ENCODE measurements around the gene THEMIS.

The THEMIS gene

DNA sequence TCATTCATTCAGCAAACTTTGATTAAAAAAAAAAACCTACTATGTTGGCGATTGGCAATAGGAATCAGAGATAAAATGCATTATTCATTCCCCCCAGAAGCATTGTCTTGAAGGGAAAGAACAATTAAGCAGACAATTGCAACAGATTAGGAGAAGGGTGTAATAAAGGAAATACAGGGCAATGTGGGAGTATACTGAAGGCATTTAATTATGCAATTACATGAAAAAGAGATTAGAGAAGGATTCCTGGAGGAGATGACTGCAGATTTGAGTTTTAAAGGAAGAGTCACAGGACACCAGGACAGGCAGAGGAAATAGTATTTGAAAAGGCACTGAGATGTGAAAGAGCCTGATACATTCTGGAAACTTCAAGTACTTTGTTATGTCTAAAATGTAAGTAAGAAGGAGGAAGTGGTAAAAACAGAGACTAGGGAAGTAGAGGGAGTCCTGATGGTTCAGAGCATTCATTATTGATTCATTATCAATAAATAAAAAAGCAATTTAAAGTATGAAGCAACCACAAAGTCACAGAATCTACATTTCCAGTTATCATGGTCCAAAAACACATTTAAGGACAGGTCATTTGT lies 43.7 kb downstream of the THEMIS start:
- no peak for DNase-seq

DNA sequence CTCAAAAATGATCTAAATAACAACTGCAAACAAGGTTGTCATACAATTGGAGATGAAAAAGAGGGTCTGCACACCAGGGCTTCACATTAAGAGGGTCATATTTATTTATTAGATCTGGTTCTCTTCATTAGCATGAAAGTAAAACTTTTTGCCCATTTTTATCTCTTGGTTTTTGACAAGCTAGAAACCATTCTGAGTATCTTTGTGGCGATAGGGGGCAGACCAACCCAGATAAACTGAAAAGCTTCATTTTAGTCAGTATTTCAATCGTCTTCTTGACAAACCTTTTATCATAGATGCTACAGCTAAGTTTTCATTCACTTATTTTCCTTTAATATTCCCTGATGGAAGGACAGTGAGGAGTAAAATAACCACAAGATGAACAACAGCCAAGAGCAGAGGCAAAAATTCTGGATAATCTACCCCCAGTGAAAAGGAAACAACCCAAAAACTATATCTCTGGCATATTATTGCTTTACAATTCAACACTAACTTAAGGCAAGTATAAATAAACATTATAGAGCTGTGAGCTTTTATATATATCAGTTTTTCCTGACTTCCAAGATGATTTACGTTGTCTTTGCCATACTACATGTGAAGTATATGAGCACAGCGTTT lies 45.2 kb downstream of the THEMIS start:
- DNase-seq = no peak

DNA sequence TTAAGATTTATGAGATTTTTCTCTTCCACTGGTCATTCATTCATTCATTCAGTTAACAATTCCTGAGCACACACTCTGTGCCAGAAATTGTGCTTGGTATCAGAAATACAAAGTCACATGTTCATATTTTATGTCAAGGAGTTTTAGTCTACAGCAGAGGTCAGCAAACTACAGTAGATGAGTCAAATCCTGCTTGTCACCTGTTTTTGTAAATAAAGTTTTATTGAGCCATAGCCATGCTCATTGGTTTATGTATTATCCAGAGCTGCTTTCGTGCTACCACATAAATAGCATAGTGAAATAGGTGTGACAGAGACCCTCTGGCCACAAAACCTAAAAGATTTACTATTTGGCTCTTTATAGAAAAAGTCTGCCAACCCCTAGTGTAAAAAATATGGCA lies 46.8 kb downstream of the THEMIS start:
- no peak for DNase-seq

DNA sequence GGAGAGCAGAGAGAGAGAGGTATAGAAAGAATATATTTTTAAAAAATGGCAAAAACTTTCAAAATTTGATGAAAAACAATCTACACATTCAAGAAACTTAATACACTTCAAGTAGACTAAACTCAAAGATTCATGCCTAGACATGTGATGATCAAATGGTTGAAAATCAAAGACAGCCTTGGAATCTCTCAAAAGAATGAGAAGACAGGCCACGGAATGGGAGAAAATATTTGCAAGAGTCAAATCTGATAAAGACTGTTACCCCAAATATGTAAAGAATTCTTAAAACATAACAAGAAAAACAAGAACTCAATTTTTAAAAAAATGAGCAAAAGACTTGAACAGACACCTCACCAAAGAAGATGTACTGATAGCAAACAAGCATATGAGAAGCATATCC lies 49.7 kb downstream of the THEMIS start:
- DNase-seq = no peak

DNA sequence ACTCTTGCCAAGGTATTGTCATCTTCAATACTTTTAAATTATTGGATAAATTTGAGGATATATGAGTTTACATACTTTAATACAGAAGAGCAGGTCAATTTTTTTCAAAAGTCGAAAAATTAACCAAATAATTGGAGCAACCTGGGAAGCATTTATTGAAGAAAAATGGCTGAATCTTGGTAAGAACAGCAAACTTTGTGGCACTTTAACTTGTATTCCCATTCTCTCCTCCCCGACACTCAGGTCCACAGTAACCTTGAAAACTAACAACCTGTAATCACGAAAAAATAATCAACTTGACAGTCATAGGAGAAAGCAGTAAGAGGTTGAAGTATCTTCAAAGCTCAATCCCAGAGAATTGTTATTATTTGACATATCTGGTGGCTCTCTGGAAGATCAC lies 55.6 kb downstream of the THEMIS start:
- DNase-seq = no peak

DNA sequence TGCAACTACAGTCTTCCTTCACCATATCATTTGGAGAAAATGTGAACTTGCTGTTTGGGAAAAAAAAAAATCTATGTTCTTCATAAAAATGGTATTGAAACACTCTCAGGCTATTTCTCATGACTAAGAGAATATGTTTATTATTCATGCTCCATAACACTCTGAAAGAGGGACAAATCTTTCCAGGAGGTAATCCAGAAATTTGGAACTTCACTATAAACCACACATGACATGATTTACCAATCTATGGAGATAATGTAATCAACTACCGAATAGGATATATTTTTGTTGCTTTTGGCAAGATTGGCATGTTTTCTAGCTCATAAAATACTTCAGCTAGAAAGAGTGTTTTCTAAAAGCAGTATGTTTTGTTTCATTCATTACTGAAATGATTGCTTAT lies 56.3 kb downstream of the THEMIS start:
- no peak for DNase-seq

DNA sequence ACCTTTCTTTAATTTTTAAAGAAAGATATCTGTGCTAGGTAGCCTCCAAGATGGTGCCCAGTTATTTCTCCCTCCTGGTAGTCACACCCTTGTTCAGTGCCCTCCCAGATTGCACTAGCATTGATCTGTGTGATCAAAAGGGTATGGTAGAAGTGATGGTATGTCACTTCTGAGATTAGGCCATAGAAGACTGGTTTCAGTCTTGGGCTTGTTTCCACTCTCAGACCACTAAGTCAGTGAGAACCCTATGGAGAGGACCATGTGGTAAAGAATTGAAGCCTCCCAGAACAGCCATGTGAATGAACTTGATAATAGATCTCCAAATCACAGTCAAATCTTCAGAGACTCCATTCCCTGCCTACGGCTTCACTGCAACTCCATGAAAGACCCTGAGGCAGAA lies 57.3 kb downstream of the THEMIS start:
- DNase-seq = no peak

DNA sequence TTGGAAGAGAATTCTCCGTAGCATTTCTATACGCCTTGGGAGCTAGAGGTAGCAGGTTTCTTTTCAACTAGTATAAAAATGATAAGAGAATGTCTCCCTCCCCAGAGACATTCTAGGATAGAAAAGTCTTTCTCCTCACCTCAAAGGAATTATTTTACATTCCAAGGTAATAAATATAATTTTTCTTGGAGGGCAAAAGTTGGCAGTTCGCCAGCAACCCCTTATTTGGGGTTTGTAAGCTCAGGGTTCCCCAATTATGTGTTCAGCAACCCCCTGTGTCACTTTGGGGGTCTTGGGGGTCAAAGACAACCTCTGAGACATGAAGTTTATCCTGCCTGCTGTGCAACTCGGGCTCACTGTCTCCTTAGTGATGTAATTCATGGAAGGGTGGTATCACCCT lies 58.3 kb downstream of the THEMIS start:
- DNase-seq = no peak

DNA sequence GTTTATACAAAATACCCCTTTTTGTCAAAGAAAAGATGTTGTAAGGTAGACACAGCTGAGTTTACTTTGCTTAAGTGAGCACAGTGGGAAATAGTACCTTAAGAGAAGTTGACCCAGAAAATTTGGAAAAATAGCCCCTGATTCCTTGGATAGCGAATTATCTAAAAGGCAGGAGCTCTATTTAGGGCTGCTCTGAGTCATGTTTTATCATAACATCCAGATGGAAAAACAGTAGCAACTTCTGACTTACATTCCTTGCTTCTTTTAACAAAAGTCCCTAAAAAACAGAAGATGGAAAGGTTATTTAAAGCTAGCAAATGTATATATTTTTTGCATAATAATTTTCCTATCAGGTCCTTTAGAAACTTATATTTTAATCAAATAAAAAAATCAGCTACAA lies 59.0 kb downstream of the THEMIS start:
- no peak for DNase-seq

DNA sequence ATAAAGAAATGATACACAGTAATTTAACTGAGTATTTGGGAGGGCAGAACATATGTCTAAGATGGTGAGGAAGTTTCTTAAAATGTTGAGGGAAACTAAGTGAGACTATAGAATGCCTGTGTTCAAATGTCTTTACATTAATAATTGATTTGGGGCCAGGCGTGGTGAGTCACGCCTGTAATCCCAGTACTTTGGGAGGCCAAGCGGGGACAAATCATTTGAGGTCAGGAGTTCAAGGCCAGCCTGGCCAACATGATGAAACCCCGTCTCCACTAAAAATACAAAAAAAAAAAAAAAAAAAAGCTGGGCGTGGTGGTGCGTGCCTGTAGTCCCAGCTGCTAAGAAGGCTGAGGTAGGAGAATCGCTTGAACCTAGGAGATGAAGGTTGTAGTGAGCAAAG lies 66.7 kb downstream of the THEMIS start:
- no peak for DNase-seq

DNA sequence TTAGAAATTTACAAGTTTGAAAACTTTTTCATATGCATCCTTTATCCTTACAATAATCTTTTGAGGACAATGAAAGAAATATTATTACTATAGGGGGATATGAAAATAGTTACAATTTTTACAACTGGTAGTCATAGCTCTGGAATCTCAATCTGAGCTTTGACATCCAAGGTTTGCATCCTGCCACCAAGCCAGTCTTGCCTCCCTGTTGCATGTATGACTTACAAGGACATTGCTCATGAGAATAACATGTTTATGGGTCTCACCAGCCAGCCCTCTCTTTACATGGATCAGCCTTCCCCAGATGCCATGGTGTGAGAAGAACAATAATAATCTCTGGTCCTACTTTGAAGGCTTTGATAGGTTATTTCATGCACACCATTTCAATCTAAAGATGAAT lies 67.5 kb downstream of the THEMIS start:
- DNase-seq = no peak

DNA sequence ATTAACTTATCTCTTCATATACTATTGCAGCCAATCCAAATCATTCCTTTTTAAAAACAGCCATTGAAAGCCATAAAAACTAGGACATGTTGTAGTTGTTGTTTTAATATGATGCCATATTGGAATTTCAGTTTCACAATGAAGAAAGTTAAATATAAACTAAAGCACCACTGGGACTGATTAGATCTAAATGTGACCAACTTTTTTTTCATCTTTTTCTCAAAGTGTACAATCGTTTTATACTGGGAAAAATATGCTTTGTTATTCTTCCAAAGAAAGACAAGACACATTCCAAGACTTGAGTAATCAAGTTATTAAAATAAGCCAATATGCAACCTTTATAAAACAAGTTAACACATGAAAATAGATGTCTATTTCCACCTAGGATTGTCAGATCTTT lies 68.5 kb downstream of the THEMIS start:
- no peak for DNase-seq

DNA sequence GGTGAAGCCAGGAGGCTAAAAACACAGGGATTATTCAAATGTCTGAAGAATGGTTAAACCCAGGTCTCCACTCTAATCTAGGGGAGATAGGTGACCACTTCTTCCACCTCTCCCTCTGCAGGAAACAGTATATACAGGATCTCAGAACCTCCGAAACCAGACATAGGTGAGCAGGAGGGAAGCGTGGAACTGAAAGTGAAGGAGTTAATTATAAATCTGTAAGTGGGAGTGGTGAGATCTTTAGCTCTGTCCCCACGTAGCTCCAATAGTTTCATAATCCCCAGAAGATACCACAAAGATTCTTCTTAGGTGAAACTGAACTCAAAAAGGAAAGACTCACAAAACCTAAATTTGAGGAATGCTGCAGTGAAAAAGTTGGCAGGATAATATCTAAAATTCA lies 76.8 kb downstream of the THEMIS start:
- no peak for DNase-seq

DNA sequence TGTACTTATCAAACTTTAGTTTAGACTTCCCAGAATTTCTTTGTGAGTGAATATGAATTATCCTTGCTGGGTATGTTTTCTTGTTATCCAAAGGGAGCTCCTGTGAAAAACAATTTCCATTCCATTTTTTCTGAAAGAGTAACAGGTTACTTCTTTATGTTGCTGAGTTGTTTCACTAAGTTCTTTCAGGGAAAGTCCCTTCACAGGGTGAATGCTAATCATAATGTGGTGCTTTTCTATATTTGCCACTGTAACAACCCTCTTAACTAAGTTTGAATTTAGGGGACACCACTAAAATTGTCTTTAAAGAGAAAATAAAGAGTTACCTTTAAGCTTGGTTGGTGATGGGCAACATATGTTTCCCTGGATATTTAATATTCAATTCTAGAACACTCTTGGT lies 79.4 kb downstream of the THEMIS start:
- DNase-seq = no peak

DNA sequence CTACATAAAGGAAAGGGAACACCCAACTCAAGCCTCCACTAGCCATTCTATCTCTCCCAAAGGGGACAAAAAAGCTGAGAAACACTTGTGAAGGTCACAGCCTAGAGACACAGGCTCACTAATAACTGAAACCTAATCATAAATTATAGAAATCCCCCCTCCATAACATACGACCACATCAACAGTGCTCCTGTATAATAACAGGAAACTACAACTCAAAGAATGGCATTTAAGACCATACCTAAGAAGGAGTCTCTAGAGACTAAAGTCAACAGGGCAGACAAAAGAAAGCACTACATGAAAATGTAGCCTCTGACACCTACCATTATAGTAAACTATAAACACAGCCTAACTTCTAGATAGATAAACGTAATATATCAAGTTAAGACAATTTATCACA lies 82.7 kb downstream of the THEMIS start:
- DNase-seq = no peak

DNA sequence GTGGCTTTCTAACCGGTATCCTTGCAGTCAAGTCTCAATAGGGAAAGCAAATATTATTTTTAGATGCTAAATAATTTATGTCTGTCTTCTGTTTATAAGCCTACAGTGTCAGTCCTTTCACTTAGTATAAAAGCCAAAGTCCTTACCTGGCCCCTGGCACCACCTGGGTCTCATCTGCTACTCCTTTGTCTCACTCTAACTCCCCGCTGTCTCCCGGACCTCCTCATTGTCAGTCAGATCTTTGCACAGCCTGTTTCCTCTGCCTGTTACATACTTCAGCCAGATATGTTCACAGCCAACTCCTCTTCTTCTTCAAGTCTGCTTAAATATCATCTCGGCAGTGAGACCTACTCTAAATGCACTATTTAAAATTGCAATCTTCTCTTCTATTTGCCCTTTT lies 84.2 kb downstream of the THEMIS start:
- no peak for DNase-seq

DNA sequence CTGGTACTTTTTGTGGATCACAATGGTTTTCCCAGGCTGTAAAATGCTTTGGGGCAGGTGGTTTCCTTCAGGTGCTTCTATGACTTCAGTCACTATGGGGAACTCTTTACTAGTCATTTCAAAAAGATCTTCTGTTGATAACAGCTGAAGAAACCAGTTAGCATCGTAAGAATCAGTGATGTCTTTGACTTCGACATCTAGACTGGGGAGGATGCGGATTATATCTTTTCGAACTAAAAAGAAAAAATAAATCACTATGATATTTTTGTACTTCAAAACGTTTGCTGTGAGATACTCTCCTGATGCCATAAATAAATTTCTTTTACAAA lies 87.2 kb downstream of the THEMIS start:
- no peak for DNase-seq

DNA sequence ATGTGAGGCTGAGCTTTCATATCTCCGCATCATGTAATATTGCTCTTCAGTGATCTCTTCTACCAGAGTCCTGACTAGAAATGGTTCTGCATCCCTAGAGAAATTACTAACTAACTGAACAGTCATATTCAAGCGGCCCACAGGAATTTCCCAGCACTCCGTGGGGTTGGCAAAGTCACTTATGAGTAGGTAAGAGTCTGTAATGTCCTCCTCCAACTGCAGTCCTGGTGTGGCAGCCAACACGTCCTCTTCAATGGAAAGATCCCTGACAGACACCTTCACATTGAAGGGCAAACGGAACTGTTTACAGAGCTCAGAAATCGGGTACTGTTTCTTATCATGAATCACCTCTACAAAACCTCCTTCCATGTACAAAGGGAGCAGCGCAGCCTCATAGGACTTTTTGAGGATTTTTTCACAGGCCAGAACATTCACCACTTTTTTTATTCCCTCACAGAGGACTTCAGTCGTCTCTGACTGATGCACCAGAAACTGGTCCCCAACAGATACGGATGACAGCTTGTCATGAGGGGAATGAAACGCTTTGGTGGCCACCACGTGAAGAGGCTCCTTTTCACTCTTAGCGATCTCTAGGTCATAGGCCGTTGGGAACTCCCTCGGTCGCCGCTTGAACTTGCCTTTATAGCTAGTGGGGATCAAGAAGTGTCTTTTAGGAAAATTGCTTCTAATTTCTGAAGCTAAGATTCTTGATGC lies 87.7 kb downstream of the THEMIS start:
- DNase-seq = no peak

DNA sequence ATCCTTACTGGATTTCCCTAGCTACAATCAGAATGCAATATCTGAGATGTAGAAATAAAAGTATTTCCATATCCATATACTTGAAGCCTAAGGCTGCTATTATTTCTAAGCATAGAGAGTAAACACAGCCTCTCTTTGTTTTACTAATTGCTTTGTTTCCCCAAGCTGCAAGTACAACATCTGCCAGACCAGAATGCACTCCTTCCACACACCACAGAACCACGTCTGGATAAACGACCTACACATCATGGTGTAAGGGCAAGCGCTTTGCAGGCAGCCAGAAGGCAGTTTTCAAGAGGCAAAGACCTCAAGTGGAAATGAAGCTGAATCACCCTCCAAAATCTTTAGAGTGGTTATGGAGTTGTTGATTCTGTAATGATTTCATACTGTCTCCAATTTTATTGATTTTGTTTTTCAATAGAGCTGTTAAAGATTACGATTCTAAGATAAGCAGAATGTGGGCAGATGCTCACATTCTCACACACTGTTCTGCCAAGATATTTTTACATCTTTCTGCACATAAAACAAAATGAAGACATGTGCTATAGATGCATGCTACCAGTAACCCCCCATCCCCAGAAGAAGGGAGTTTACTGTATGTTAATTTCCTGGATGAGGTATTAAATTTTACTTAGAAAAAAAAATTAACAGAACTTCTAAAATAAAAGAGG lies 88.8 kb downstream of the THEMIS start:
- DNase-seq = no peak

DNA sequence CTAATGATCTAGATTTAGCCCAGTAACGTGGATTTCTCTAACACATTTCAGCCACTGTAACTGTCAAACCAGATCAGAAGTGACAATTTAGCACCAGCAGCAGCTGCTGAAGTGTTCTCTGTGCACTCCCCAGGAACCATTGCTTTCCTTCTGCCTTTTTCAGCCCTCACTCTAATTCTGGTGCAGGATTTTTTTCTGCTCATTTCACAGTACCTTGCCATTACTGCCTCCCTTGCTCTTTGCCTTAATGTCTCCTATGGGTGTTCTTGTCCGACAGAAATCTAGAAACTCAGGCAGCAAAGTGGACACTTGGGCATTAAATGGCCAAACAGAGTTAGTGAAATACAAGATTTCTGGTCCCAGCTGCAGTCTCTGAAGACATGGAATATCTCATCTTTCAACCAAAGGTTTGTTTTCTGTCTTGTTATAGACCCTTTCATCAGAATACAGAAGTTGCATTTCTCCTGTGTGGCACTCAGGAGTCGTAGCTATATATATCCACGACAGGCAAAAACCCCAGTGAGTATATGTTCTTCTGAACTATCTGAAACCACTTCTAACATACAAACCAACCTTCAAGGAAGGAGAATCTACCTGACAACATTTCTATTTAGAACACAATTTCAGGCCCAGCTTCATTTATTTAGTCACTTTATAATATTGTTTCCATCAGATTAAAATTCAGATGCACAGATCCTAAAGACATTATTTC lies 92.9 kb downstream of the THEMIS start:
- no peak for DNase-seq

DNA sequence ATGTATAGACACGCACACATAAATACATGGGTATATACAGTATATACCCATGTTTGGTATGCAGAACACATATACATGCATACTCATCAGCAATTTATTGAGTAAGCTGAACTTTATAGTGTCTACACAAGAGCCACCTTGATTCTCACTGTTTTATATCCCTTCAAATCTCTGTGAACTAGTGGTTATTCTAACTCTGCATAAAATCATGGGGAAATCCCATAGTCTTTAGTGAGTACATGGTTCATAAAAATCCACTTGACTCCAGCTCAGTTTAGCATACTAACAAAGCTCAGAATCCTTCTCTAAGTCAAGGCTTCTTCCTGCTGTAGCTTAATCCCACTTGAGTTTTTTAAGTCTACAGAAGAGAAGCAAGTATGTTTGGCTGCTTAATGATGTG lies 104.1 kb downstream of the THEMIS start:
- DNase-seq = no peak

DNA sequence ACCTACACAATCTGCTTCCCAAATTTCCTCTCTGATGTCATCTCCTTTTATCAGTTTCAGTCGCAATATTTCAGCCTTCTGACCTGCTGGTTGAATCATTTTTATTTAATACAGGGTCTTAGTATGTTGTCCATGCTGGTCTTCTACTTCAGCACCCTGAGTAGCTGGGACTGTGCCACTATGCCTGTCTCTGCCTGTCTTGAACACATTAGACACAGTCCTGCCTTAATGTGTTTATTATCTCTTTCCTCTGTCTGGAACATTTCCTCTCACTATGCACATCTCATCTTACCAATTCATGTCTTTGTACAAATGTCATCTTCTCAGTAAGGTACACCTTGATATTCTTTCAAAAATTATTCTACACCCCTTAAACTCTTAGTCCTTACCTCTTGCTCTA lies 106.5 kb downstream of the THEMIS start:
- no peak for DNase-seq

DNA sequence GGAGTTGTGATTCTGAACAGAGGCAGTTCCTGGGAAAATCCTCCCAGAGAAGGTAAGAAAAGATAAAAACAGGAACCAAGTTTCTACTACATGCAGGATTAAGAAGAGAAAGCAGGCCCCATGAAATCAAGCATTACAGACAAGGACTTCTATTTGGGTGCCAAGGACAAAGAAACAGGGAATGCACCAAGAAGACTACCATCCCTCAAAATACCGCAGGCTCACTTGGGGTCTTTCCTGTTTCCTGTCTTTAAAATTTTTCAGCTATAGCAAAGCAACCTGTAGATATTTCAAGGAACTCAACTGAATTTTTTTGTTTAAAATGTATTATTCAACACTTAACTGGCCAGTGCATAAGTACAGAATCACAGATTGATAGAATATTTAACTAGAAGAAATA lies 107.5 kb downstream of the THEMIS start:
- no peak for DNase-seq

DNA sequence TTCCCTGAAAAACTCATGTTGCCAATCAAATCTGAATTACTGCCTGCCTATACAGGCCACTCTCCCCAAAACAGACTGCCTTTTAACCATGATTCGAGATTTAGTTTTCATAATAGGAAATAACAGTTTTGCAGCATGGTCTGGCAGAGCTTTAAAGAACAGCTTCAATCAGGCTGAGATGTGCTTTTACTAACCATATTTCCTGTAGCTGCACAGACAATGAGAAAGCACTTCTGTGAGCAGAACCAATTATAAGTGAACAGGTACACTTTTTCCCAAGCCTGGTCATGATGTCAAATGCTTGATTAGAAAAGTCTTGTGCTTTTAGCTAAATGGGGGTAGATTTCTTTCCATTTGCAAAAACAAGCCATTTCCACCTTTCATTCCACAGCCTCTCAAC lies 108.2 kb downstream of the THEMIS start:
- DNase-seq = no peak
